ENCODE measurements around the gene CUTC. TPM values are rescaled to one million over a fixed set of nuclear protein-coding genes. Genes with fewer than 3 reads are reported as not detected.

CUTC gene
- total RNA-seq, 2 donors from 2014 or later = 18.0 to 21.2 TPM

DNA sequence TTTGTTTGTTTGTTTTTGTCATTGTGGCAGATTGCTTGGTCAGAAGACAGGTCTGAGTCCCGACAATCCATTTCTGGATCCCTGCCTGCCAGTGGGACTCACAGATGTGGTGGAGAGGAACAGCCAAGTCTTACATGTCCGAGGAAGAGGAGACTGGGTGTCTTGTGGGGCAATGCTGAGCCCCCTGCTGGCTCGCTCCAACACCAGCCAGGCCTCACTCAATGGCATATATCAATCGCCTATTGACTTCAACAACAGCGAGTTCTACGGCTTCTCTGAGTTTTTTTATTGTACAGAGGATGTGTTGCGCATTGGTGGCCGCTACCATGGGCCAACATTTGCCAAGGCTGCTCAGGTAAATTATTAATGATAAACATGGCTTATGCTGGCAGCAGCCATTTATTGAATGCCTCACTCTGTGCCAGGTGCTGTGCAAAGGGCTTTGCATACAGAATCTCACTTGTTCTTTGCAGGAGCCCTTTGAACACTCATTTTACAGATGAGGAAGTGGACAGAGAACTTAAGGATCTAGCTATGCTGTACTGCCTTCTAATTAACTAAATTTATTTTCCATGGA is 33.4 kb upstream of the CUTC start:
- Mint-ChIP-seq H3K4me3 (no peak overlapping the region), H3K9me3 (no peaks in the 10 kb centered on the region), H3K27me3 (ENCODE audit: insufficient read depth) (no peaks in the 10 kb centered on the region), H3K27ac (no peak overlapping the region), H3K4me1 (no peaks in the 10 kb centered on the region), H3K36me3 (ENCODE audit: low read depth) (peaks cover 69% of the 10 kb centered on the region)
- Histone ChIP-seq H3K9ac (ENCODE audit: extremely low read depth, low read length, poor library complexity, severe bottlenecking) (no peak overlapping the region), H3K9me3 (ENCODE audit: control insufficient read depth, low read length) (no peaks in the 10 kb centered on the region), H3K4me1 (ENCODE audit: control insufficient read depth, insufficient read depth, low read length) (no peaks in the 10 kb centered on the region), H3K36me3 (ENCODE audit: control insufficient read depth, insufficient read depth, low read length) (peaks cover 81% of the 10 kb centered on the region), H3K27me3 (ENCODE audit: control insufficient read depth, insufficient read depth, low read length, poor library complexity, severe bottlenecking) (no peaks in the 10 kb centered on the region), H3K4me3 (ENCODE audit: low read length) (no peak overlapping the region), H3K27ac (ENCODE audit: low read depth, low read length) (no peak overlapping the region)
- peak; percentile 44 for DNase-seq
- TF ChIP-seq, protein P1, sequence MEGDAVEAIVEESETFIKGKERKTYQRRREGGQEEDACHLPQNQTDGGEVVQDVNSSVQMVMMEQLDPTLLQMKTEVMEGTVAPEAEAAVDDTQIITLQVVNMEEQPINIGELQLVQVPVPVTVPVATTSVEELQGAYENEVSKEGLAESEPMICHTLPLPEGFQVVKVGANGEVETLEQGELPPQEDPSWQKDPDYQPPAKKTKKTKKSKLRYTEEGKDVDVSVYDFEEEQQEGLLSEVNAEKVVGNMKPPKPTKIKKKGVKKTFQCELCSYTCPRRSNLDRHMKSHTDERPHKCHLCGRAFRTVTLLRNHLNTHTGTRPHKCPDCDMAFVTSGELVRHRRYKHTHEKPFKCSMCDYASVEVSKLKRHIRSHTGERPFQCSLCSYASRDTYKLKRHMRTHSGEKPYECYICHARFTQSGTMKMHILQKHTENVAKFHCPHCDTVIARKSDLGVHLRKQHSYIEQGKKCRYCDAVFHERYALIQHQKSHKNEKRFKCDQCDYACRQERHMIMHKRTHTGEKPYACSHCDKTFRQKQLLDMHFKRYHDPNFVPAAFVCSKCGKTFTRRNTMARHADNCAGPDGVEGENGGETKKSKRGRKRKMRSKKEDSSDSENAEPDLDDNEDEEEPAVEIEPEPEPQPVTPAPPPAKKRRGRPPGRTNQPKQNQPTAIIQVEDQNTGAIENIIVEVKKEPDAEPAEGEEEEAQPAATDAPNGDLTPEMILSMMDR (conservative IDR thresholded peaks at IDR 0.05) = peak; percentile 48
- 94 to 100% methylated on average over 8 of the region's 8 CpGs for WGBS, 2 experiments (ENCODE audit: insufficient coverage in 1 of 2, insufficient read length in 1 of 2)

DNA sequence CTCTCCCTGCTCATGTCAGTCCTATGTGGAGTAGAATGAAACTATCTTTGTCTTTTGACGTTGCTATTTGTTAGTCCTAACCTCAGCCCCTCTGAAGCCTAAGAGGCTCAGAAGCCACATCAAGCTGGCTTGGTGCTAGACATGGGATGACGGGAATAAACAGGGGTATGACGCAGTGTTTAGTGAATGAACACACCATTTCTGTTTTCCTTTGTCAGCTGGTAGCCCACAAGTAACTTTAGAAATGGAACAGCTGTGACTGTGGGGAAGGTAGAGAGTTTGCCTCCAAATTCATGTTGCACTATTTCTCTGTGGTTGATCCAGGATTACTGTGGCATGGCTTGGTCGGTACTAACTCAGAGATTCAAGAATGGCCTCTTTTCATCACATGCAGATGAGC is 31.4 kb upstream of the CUTC start:
- Mint-ChIP-seq H3K4me3 (no peak overlapping the region), H3K4me1 (no peaks in the 10 kb centered on the region)

DNA sequence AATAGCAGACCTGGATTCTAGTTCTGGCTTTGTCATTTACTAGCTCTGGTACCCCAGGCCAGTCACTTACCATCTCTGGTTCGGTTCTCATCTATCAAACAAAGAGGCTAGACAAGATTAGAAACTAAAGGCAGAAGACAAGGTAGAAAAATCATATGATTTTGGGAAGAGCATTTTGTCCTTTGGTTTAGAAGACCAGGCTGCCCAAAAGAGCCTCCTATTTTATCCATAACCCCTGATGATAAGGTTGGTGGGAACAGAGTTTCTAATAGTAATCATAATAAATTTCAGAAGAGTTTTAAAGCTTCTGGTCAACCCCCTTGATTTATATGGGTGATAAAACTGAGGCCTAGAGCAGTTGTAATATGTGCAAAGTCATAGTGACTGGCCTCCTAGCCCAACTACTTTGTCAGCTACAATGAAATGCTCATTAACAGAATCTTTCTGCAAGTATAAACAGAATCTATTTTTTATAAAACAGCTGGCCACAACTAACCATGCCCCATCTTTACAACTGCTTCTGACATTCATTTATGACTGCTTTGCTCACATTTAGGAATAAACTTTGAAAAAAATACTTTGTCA is 23.5 kb upstream of the CUTC start:
- no peaks in the 10 kb centered on the region for H3K9me3 ChIP-seq (ENCODE audit: control insufficient read depth, low read length)
- no peak for DNase-seq
- Mint-ChIP-seq H3K27ac (no peak overlapping the region), H3K4me1 (no peaks in the 10 kb centered on the region), H3K4me3 (no peak overlapping the region), H3K27me3 (ENCODE audit: insufficient read depth) (no peaks in the 10 kb centered on the region), H3K36me3 (ENCODE audit: low read depth) (peaks cover 50% of the 10 kb centered on the region), H3K9me3 (no peaks in the 10 kb centered on the region)
- no peak overlapping the region for H3K9ac ChIP-seq (ENCODE audit: extremely low read depth, low read length, poor library complexity, severe bottlenecking)
- WGBS, 2 experiments (ENCODE audit: insufficient coverage in 1 of 2, insufficient read length in 1 of 2) = 80 to 94% methylated on average over 1 of the region's 1 CpG
- TF ChIP-seq, protein P1 (conservative IDR thresholded peaks at IDR 0.05) = no peak
- peaks cover 79% of the 10 kb centered on the region for H3K36me3 ChIP-seq (ENCODE audit: control insufficient read depth, insufficient read depth, low read length)
- no peak overlapping the region for H3K4me3 ChIP-seq (ENCODE audit: low read length)
- no peaks in the 10 kb centered on the region for H3K27me3 ChIP-seq (ENCODE audit: control insufficient read depth, insufficient read depth, low read length, poor library complexity, severe bottlenecking)
- H3K4me1 ChIP-seq (ENCODE audit: control insufficient read depth, insufficient read depth, low read length) = no peaks in the 10 kb centered on the region
- no peak overlapping the region for H3K27ac ChIP-seq (ENCODE audit: low read depth, low read length)

More for the DNA sequence above, 31.4 kb upstream of the CUTC start:
- 90 to 100% methylated on average over 2 to 4 of the region's 4 CpGs for WGBS, 2 experiments (ENCODE audit: insufficient coverage in 1 of 2, insufficient read length in 1 of 2)
- H3K36me3 Mint-ChIP-seq (ENCODE audit: low read depth) = peaks cover 81% of the 10 kb centered on the region
- no peak overlapping the region for H3K4me3 ChIP-seq (ENCODE audit: low read length)
- no peaks in the 10 kb centered on the region for H3K4me1 ChIP-seq (ENCODE audit: control insufficient read depth, insufficient read depth, low read length)
- H3K27me3 Mint-ChIP-seq (ENCODE audit: insufficient read depth) = no peaks in the 10 kb centered on the region
- H3K9ac ChIP-seq (ENCODE audit: extremely low read depth, low read length, poor library complexity, severe bottlenecking) = no peak overlapping the region
- no peak overlapping the region for H3K27ac ChIP-seq (ENCODE audit: low read depth, low read length)
- H3K27me3 ChIP-seq (ENCODE audit: control insufficient read depth, insufficient read depth, low read length, poor library complexity, severe bottlenecking) = no peaks in the 10 kb centered on the region
- H3K9me3 Mint-ChIP-seq = no peaks in the 10 kb centered on the region
- no peak overlapping the region for H3K27ac Mint-ChIP-seq
- H3K36me3 ChIP-seq (ENCODE audit: control insufficient read depth, insufficient read depth, low read length) = peaks cover 91% of the 10 kb centered on the region
- TF ChIP-seq, protein P1 (conservative IDR thresholded peaks at IDR 0.05) = no peak
- no peak for DNase-seq
- no peaks in the 10 kb centered on the region for H3K9me3 ChIP-seq (ENCODE audit: control insufficient read depth, low read length)
